HG03097 (cell line): ENCODE measurements around the gene SYNDIG1L.
"Not testable (repeated sequence)": the region's sequence is repeated elsewhere in the genome, so short reads cannot be mapped to it uniquely, and the experiment has no call there.

ENCODE experiments used
- ATAC-seq: cut with Tn5 transposase; IDR thresholded peaks from one replicate; pipeline ENCODE4 v1.9.1; 2021; ENCODE audit not compliant: unreplicated experiment, low FRiP score

SYNDIG1L gene

GRCh38 chr14:74404435-74404834 is 21.6 kb downstream of the SYNDIG1L start:
- no peak for ATAC-seq

- ATAC-seq: no peak
Measured at GRCh38 chr14:74403619-74404417, 22.2 kb downstream of the SYNDIG1L start.

- no peak for ATAC-seq
Measured at GRCh38 chr14:74402401-74403251, 23.4 kb downstream of the SYNDIG1L start.

DNA sequence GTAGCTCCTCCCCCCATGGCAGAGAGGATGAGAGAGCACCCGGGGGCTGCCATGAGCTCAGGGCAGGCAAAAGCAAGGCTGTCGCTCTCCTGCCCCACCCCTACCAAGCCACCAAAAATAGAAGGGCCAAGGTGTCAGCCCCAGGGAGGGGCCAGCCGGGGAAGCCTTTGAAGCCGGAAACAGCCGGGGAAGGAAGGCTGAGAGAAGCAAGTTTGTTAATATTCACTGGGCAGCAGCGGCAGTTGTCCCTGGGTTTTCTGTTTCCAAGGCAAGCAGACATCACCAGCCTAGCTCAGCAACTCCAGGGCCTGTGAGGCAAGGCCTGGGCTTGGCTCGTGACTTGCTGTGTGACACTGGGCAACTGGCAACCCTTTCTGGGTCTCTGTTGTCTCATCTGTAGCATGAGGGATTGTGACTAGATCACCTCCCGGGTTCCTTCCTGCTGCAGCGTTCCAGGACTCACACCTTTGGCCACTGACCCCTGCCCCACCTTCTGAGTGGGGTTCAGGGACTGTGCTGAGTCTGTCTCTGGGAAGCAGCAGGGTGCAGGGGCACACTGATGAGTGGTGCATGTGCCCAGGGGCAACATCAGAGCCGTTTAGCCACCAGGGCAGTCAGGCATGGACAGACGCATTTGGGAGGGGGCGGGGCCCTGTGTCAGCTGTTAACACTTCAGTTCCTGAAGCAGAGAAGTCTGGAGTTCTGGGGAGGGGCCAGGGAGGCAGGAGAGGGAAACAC is 24.3 kb downstream of the SYNDIG1L start:
- peak; percentile 49 for ATAC-seq

DNA sequence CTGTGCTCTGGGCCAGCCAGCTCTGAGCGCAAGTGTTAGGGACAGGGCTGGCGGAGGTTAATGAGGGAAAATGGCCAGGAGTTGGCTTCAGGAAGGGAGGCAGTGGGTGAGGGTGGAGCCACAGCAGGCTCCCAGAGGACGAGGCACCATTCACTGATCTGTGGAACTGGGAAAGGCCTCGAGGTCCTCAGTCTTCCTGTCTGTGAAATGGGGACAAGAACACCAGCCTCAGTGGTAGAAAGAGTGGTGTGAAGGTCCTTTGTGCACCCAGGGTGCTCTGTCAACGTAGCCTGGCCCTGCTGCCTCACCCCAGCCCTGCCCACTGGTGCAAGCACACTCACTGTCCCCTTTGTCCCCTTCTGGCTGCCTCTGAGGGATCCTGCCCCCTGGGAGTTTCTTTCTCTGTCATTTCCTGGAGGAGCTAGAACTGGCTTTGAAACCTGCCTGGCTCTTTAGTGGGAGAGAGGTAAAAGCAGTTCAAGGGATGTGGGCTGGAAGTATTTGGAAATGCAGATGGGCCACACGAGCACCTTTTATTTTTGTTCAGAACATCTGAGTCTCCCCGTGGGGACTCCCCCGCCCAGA is 25.0 kb downstream of the SYNDIG1L start:
- no peak for ATAC-seq

- no peak for ATAC-seq
Measured at GRCh38 chr14:74400031-74400685, 25.9 kb downstream of the SYNDIG1L start.

- ATAC-seq: no peak
Measured at GRCh38 chr14:74395094-74395493, 30.9 kb downstream of the SYNDIG1L start.

DNA sequence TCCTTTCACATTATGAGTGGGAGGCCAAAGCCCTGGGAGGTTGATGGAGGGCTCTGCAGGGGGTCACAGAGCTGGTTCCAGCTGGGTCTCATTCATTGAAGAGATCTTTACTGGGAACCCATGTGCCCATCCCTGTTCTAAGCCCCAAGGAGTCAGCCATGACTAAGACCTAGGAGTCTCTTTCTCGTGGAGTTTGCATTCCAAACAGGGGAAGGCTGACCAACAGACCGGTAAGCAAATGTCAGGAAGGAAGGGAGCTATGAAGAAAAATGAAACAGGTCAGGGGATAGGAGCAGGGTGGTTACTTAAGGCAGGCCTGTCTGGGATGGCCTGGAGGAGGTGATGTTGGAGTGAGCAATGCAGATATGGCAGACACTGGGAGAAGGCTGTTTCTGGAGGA is 31.5 kb downstream of the SYNDIG1L start:
- ATAC-seq: no peak

GRCh38 chr14:74392616-74393570 is 33.1 kb downstream of the SYNDIG1L start:
- ATAC-seq: no peak

- no peak for ATAC-seq
Measured at GRCh38 chr14:74391479-74391878, 34.5 kb downstream of the SYNDIG1L start.

- ATAC-seq: not testable (repeated sequence)
Measured at GRCh38 chr14:74390505-74390904, 35.5 kb downstream of the SYNDIG1L start.

GRCh38 chr14:74389980-74390379 is 36.0 kb downstream of the SYNDIG1L start:
- ATAC-seq: no peak

- no peak for ATAC-seq
Measured at GRCh38 chr14:74382231-74382630, 43.8 kb downstream of the SYNDIG1L start.

DNA sequence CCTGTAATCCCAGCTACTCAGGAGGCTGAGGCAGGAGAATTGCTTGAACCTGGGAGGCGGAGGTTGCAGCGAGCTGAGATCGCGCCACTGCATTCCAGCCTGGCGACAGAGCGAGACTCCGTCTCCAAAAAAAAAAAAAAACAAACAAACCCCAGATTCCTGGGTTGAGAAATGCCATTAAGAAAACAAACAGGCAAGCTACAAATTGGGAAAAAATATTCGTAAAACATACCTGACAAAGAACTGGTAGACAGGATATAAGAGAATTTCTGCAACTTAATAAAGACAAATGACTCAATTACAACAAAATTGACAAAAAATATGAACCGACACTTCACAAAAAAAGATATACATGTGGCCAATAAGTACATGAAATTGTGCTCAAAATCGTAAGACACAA is 44.4 kb downstream of the SYNDIG1L start:
- ATAC-seq: not testable (repeated sequence)

DNA sequence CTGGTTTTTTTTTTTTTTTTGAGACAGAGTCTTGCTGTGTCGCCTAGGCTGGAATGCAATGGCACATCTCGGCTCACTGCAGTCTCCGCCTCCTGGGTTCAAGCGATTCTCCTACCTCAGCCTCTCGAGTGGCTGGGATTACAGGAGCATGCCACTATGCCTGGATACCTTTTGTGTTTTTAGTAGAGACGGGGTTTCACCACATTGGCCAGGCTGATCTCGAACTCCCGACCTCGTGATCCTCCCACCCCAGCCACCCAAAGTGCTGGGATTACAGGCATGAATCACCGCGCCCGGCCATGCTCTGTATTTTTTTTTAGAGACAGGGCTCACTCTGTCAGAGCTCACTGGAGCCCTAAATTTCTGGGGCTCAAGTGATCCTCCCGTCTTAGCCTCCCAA is 45.2 kb downstream of the SYNDIG1L start:
- ATAC-seq: no peak

- no peak for ATAC-seq
Measured at GRCh38 chr14:74380172-74380571, 45.8 kb downstream of the SYNDIG1L start.

GRCh38 chr14:74377976-74378690 is 47.9 kb downstream of the SYNDIG1L start:
- no peak for ATAC-seq

DNA sequence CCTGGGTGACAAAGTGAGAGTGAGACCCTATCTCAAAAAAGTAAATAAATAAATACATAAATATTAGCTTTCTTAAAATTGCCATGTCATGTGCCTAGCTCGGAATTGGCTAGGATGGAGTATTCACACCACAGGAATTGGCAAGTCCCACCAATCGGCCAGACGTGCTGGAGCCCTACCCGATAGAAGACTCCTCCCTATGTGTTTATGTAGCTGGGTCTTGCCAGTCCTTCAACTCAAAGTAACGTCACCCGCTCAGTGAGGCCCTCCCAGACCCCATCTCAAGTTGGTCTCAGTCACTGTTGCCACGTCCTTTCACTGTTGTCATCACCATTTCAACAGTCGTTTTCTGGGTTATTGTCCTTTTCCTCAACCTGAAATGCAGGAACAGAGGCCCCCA is 57.6 kb downstream of the SYNDIG1L start:
- ATAC-seq: no peak
